ENCODE results near the gene THSD7A. TPM values are rescaled to one million over a fixed set of nuclear protein-coding genes. Genes with fewer than 3 reads are reported as not detected.

THSD7A gene
- total and polyA plus RNA-seq, 9 of the 15 experiments (the other 6 are each of a cell fraction or from before 2014, with no cell fraction given): 0.01 to 0.02 TPM; not detected in 7

- no peaks in the 10 kb centered on the region for H3K9me3 ChIP-seq (replicated peaks; ENCODE audit: control insufficient read depth, insufficient read depth, low read depth, low read length)
- 0% methylated on average over 1 of the region's 1 CpG for WGBS (ENCODE audit: insufficient coverage, low coverage, missing lambda C conversion rate)
- DNase-seq (ENCODE audit: extremely low read depth in 1 of 4, low spot score in 3 of 4): no peak
- intact Hi-C loops (cut with micrococcal nuclease): no loop called here
- no peak overlapping the region for H3K4me2 ChIP-seq (ENCODE audit: insufficient read depth, low read length)
- no TSS peak for BruUV-seq (replicated peaks)
- H3K36me3 ChIP-seq (ENCODE audit: control insufficient read depth, insufficient read depth, low read length): no peaks in the 10 kb centered on the region
- no peaks in the 10 kb centered on the region for H4K20me1 ChIP-seq (replicated peaks; ENCODE audit: control insufficient read depth, insufficient read depth, low read length)
- no peak overlapping the region for H3K4me3 ChIP-seq
- no peak overlapping the region for H3K9ac ChIP-seq (ENCODE audit: insufficient read depth in 1 of 2, low read depth in 2 of 2, low read length in 2 of 2)
- H3K9me1 ChIP-seq (ENCODE audit: control insufficient read depth, insufficient read depth, low read length): no peaks in the 10 kb centered on the region
- H3K27me3 ChIP-seq (ENCODE audit: control insufficient read depth in 2 of 2, insufficient read depth in 2 of 2, low read length in 2 of 2): no peaks in the 10 kb centered on the region
- FAIRE-seq: no peak
- CTCF ChIA-PET (ENCODE audit: low intra/inter-chr PET ratio): no interaction called here
- POLR2A ChIA-PET: no interaction called here
- in situ Hi-C loops (cut with MboI): loop anchor here (25.0 kb wide), 1 partner anchor 1083 kb away; no protein-coding TSS in a partner anchor
- H3K79me2 ChIP-seq (ENCODE audit: control insufficient read depth, insufficient read depth, low read length): no peaks in the 10 kb centered on the region
- H3K27ac ChIP-seq (ENCODE audit: extremely low read depth, low read depth, low read length): no peak overlapping the region
- no peak for ATAC-seq
- H3K4me1 ChIP-seq (replicated peaks in 1 of 2; ENCODE audit: control insufficient read depth in 2 of 2, insufficient read depth in 2 of 2, low read length in 2 of 2): no peaks in the 10 kb centered on the region
- no peak overlapping the region for H2AFZ ChIP-seq (ENCODE audit: low read depth, low read length)
- TF ChIP-seq TRIM25 (IDR thresholded peaks at IDR 0.05; ENCODE audit: borderline replicate concordance) (no peak), RNF2 (IDR thresholded peaks at IDR 0.05) (no peak), PPARD (CRISPR knock-in tag; IDR thresholded peaks at IDR 0.05) (no peak), IFI16 (CRISPR knock-in tag; IDR thresholded peaks at IDR 0.05) (no peak), MEF2D (tag; conservative IDR thresholded peaks at IDR 0.05; ENCODE audit: low read depth) (no peak), CREB5 (CRISPR knock-in tag; IDR thresholded peaks at IDR 0.05) (no peak), FOXK1 (CRISPR knock-in tag; IDR thresholded peaks at IDR 0.05; ENCODE audit: borderline replicate concordance) (no peak), ZNF408 (CRISPR knock-in tag; IDR thresholded peaks at IDR 0.05; ENCODE audit: low read depth) (no peak), NR3C1 (CRISPR knock-in tag; IDR thresholded peaks at IDR 0.05) (no peak), C11orf30 (IDR thresholded peaks at IDR 0.05; ENCODE audit: low read depth) (peak; percentile 34), ZKSCAN8 (CRISPR knock-in tag; IDR thresholded peaks at IDR 0.05) (no peak), L3MBTL2 (IDR thresholded peaks at IDR 0.05) (no peak), CUX1 (CRISPR knock-in tag; IDR thresholded peaks at IDR 0.05) (no peak), SMAD4 (CRISPR knock-in tag; conservative IDR thresholded peaks at IDR 0.05) (no peak), GTF2A2 (tag; IDR thresholded peaks at IDR 0.05) (no peak), GTF2E2 (tag; IDR thresholded peaks at IDR 0.05) (no peak), MAFF (IDR thresholded peaks at IDR 0.05; ENCODE audit: low read length) (peak; percentile 63)
These were observed 427.6 kb downstream of the THSD7A start for GRCh38 chr7:11404355-11404754.
